ENCODE results near the gene ISL2. TPM values are rescaled to one million over a fixed set of nuclear protein-coding genes. Genes with fewer than 3 reads are reported as not detected.

Gene ISL2
- total and polyA plus RNA-seq, 9 of the 15 experiments (the other 6 are each of a cell fraction or from before 2014, with no cell fraction given): 0.15 to 23.7 (median 4.0) TPM

- TF ChIP-seq MITF (IDR thresholded peaks at IDR 0.05) (no peak), MYC (IDR thresholded peaks at IDR 0.05; ENCODE audit: low read depth, low read length) (no peak), MYC (CRISPR knock-in tag; IDR thresholded peaks at IDR 0.05; ENCODE audit: borderline replicate concordance, low read depth) (no peak), ELF1 (tag; IDR thresholded peaks at IDR 0.05) (0 out of 2 replicates have a peak, but pooled peaks have one; percentile 3)
- TF ChIP-seq, protein P1, sequence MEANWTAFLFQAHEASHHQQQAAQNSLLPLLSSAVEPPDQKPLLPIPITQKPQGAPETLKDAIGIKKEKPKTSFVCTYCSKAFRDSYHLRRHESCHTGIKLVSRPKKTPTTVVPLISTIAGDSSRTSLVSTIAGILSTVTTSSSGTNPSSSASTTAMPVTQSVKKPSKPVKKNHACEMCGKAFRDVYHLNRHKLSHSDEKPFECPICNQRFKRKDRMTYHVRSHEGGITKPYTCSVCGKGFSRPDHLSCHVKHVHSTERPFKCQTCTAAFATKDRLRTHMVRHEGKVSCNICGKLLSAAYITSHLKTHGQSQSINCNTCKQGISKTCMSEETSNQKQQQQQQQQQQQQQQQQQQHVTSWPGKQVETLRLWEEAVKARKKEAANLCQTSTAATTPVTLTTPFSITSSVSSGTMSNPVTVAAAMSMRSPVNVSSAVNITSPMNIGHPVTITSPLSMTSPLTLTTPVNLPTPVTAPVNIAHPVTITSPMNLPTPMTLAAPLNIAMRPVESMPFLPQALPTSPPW (CRISPR knock-in tag; IDR thresholded peaks at IDR 0.05): peak; percentile 55
Measured at GRCh38 chr15:76310475-76311099, 26.0 kb upstream of the ISL2 start (continued).
